GM12892 (cell line): Measurements from ENCODE around the gene KRT17.

Source experiments
- POLR2A ChIP-seq: IDR thresholded peaks from 2 replicates; pipeline ENCODE4 v1.6.1; 2011; ENCODE audit warnings: low read depth, low read length, control low read depth
- POLR2AphosphoS5 ChIP-seq: IDR thresholded peaks from 2 replicates; pipeline ENCODE4 v1.6.1; 2011; ENCODE audit warnings: low read depth, low read length, control low read depth

- TF ChIP-seq POLR2AphosphoS5 (no peak), POLR2A (no peak)
Observed at GRCh38 chr17:41656249-41657023, 32.1 kb upstream of the KRT17 start.
